GM12874 (cell line): ENCODE measurements around the gene GPHN.

ENCODE experiments used
- CTCF ChIP-seq: IDR thresholded peaks from 2 replicates; pipeline ENCODE4 v1.5.1; 2011; ENCODE audit warnings: low read depth, mild to moderate bottlenecking, control low read depth, low read length, moderate library complexity; ENCODE audit not compliant: insufficient read depth

The GPHN gene

DNA sequence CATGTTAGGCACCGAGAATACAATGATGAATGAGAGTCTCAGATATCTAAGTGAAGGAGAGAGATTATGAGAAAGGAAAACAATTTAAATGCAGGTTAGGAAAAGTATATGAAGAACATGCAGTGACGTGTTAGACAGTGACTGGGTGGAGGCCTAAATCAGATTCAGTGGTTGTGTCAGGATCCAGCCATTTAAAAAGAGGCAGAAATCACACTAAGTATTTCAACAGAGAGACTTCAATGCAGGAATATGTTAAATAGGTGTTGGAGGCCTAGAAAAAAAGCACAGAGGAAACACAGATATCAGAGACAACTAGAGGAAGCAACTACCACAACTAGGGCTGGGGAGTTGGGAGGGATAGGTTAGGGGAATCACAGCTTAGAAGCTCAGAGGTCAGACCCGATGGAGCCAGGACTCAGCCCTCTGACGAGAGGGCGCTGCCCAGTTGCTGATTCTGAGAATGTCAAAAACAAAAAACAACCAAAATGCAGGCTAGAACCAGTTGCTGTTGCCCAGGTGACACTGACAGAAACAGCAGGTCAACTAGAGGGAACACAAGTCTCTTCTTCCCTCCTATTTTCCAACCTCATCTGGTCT, 678.3 kb downstream of the GPHN start:
- TF ChIP-seq CTCF: no peak

- no peak for TF ChIP-seq CTCF
These were observed 679.0 kb downstream of the GPHN start for GRCh38 chr14:67186789-67187584.

GRCh38 chr14:67187826-67188225, 679.9 kb downstream of the GPHN start:
- TF ChIP-seq CTCF: no peak

DNA sequence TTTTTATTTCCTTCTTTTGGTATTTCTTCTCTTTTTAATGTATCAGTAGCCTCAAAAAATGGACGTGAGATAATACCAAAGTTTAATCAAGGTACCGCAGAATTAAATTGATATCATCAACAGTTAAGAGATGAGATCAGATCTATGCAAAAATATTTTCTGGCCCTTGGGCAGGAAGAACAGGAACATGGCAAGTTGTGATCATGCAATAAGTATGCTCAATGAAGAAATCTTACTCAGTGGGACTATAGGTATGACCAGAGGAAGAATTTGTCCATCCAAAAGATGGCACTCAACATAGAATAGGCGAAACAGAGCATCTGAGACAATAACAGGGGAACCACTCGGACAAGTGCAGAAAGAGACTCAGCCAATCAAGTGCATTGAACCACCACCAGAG, 680.4 kb downstream of the GPHN start:
- no peak for TF ChIP-seq CTCF

DNA sequence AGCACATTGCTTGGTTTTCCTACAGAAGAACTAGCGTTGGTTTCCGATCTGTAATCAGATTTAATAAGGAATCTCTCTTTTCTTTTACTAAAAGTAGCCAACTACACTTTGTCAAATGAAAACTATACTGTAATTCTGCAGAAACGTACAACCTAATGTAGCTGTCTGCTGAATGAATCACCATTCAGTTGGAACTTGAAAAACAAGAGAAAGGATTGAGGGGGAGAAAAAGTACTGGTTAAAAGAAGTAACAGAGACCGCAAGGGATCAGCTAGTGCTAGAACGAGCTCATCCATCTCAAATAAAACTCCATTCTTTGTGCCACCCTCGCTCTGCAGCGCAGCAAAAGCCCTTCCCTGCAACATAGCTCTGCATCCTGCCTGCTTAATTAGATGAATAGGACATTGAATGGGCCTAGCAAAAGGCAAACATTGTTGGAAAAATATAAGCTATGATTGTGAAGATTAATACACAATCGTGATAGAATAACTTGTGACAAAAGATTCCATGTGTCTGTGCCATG, 683.9 kb downstream of the GPHN start:
- TF ChIP-seq CTCF: no peak

DNA sequence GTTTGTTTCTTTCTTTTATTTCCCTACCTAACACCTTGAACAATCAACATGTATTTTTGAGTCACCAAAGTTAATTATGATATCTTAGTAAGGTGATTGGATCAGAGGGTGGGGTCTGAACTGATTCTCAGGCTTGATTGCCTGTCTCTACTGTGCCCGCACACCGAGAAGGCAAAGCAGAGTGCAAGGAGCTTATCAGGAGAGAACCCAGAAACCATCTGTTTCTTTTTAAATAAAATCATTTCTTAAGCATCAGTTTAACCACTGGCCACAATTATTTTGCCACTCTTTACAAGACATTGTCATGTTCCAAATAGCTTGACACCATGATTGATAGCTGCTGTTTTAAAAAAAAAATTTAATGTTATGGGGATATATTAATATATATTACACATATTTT, 684.4 kb downstream of the GPHN start:
- no peak for TF ChIP-seq CTCF

- no peak for TF ChIP-seq CTCF
These were observed 687.3 kb downstream of the GPHN start for GRCh38 chr14:67195279-67195678.
